Endothelial cell of umbilical vein (primary cell): ENCODE measurements around the gene TDRD9. TPM values are rescaled to one million over a fixed set of nuclear protein-coding genes. Genes with fewer than 3 reads are reported as not detected.

Experiments used
- BruUV-seq: library from RNA; stranded (reverse); fragments of 400-500 nt; replicated peaks from 2 replicates; lab custom pipeline; 2021; lab: Mats Ljungman, UMichigan
- CTCF ChIA-PET: fragments of 300-600, 350-600 bp; sonication (Branson Sonifier 250); formaldehyde crosslinking; loops from one replicate; lab custom pipeline; 2021; ENCODE audit warnings: antibody characterized with exemption, inconsistent platforms; lab: Charles Lee
- POLR2A ChIA-PET: fragments of 300-600, 350-600 bp; sonication (Branson Sonifier 250); formaldehyde crosslinking; loops from one replicate; lab custom pipeline; 2021; ENCODE audit warnings: antibody characterized with exemption, inconsistent platforms; lab: Charles Lee
- DNase-seq: peaks from one replicate; pipeline ENCODE4 v3.0.0-alpha.2; 2011; ENCODE audit warnings: low read depth, low spot score
- FAIRE-seq: peaks from 2 replicates; lab custom pipeline; 2011; peaks lifted over from hg19 to GRCh38; lab: Jason Lieb, UNC
- H2AFZ ChIP-seq: 2 replicates; pipeline ENCODE4 v1.6.0; 2012; ENCODE audit warnings: low read depth, low read length, control low read depth, inconsistent platforms
- H3K27ac ChIP-seq: 2 replicates; pipeline ENCODE4 v1.5.1; 2011; ENCODE audit warnings: low read depth, mild to moderate bottlenecking, control low read depth, low read length, moderate library complexity; ENCODE audit not compliant: insufficient read depth
- H3K27me3 ChIP-seq, 2 experiments: 2 replicates each; pipeline versions ENCODE4 v1.6.0 to v1.6.1; 2011; ENCODE audit warnings: low read length in 2 of 2, mixed read lengths in 1 of 2; ENCODE audit not compliant: control insufficient read depth in 2 of 2, insufficient read depth in 2 of 2
- H3K36me3 ChIP-seq, 2 experiments: 2 replicates in 1 of 2; 3 replicates in 1 of 2; pipeline ENCODE4 v1.5.1; 2011; ENCODE audit warnings: low read length in 2 of 2, mild to moderate bottlenecking in 1 of 2, moderate library complexity in 1 of 2; ENCODE audit not compliant: control insufficient read depth in 2 of 2, insufficient read depth in 2 of 2; ENCODE audit errors: extremely low read depth in 1 of 2
- H3K4me1 ChIP-seq: 3 replicates; pipeline ENCODE4 v1.5.1; 2011; ENCODE audit warnings: mild to moderate bottlenecking, low read length; ENCODE audit not compliant: control insufficient read depth, insufficient read depth; ENCODE audit errors: extremely low read depth
- H3K4me2 ChIP-seq: 2 replicates; pipeline ENCODE4 v1.6.1; 2011; ENCODE audit warnings: low read length, control low read depth, mixed read lengths; ENCODE audit not compliant: insufficient read depth
- H3K4me3 ChIP-seq, 3 experiments: fragments of 200-600 bp in 1 of 3; sonication (generic), shearing (Covaris generic) in 1 of 3; replicated peaks in 1 of 3; 2 replicates each; pipeline ENCODE4 v1.5.1; 2011 to 2016; ENCODE audit warnings: control low read depth in 3 of 3, low read length in 3 of 3, mild to moderate bottlenecking in 2 of 3, inconsistent platforms in 1 of 3, low read depth in 1 of 3, moderate library complexity in 1 of 3; ENCODE audit not compliant: insufficient read depth in 1 of 3
- H3K79me2 ChIP-seq: 2 replicates; pipeline ENCODE4 v1.6.0; 2012; ENCODE audit warnings: low read length, inconsistent platforms; ENCODE audit not compliant: control insufficient read depth, insufficient read depth
- H3K9ac ChIP-seq: replicated peaks from 2 replicates; pipeline ENCODE3; 2011; ENCODE audit warnings: low read length, control low read depth; ENCODE audit not compliant: insufficient read depth; ENCODE audit errors: extremely low read depth
- H3K9me1 ChIP-seq: replicated peaks from 3 replicates; pipeline ENCODE4 v1.6.0; 2011; ENCODE audit warnings: mild to moderate bottlenecking, low read length; ENCODE audit not compliant: control insufficient read depth, insufficient read depth; ENCODE audit errors: extremely low read depth
- H3K9me3 ChIP-seq: replicated peaks from 2 replicates; pipeline ENCODE4 v1.5.1; 2012; ENCODE audit warnings: low read length, inconsistent platforms; ENCODE audit not compliant: control insufficient read depth, insufficient read depth
- H4K20me1 ChIP-seq: replicated peaks from 2 replicates; pipeline ENCODE3; 2011; ENCODE audit warnings: mild to moderate bottlenecking, low read length; ENCODE audit not compliant: control insufficient read depth, insufficient read depth; ENCODE audit errors: extremely low read depth
- CTCF ChIP-seq, 2 donors: IDR thresholded peaks; 1 replicate in 1 of 2; 2 replicates in 1 of 2; pipeline ENCODE4 v1.5.1; 2011; ENCODE audit warnings: low read length in 2 of 2, mild to moderate bottlenecking in 2 of 2, moderate library complexity in 2 of 2, control low read depth in 1 of 2, inconsistent platforms in 1 of 2, low read depth in 1 of 2; ENCODE audit not compliant: insufficient read depth in 1 of 2; ENCODE audit errors: extremely low read depth in 1 of 2
- MAX ChIP-seq: IDR thresholded peaks from 2 replicates; pipeline ENCODE4 v1.6.1; 2011; ENCODE audit not compliant: insufficient read depth, insufficient read length
- MYC ChIP-seq: IDR thresholded peaks from one replicate; pipeline ENCODE4 v1.6.1; 2011; ENCODE audit warnings: mild to moderate bottlenecking, low read depth, low read length
- dilution Hi-C: fragments of 300-500 bp; cut with MboI; formaldehyde crosslinking; loops from one replicate; pipeline ENCODE4 v1.15.0; 2019; ENCODE audit warnings: low sequenced_read_pairs; ENCODE audit not compliant: extremely low pct_ligation_motif_present
- intact Hi-C: fragments of 100-400 bp; cut with micrococcal nuclease; formaldehyde crosslinking; loops from one replicate; pipeline ENCODE4 v1.10.0; 2022
- polyA plus RNA-seq, 4 experiments: library from polyadenylated mRNA; depleted of rRNA in 3 of 4; stranded (reverse) in 3 of 4; unstranded in 1 of 4; fragments of >200 nt; gene quantifications; 2 replicates each; pipeline versions ENCODE4 v1.2.1 to v1.2.3, GENCODE V29; 2011 to 2012; ENCODE audit warnings: missing spikeins in 1 of 4
- total RNA-seq: library from RNA; stranded (reverse); gene quantifications from 2 replicates; pipeline ENCODE4 v1.2.3, GENCODE V29; 2021

TDRD9 gene
- total and polyA plus RNA-seq, 2 donors (not counting 3 experiments of a cell fraction or from before 2014, with no cell fraction given): 0.52 to 1.4 TPM

- peaks cover 26% of the 10 kb centered on the region for H3K4me1 ChIP-seq
- H2AFZ ChIP-seq: peak overlapping the region; percentile 73
- ChIA-PET POLR2A (interaction anchor here (0.6 kb wide), 1 partner anchor 28 kb away, joined by 6 read pairs; no protein-coding TSS in a partner anchor), CTCF (interaction anchor here (1.1 to 10.4 kb wide), 7 partner anchors 10 to 72 kb away, joined by 3 to 81 read pairs (median 7); no protein-coding TSS in a partner anchor)
- no peak overlapping the region for H3K9ac ChIP-seq
- peak; percentile 90 for FAIRE-seq
- H3K27me3 ChIP-seq: no peaks in the 10 kb centered on the region
- no peaks in the 10 kb centered on the region for H3K79me2 ChIP-seq
- H3K4me2 ChIP-seq: peak overlapping the region; percentile 40
- no peaks in the 10 kb centered on the region for H3K9me1 ChIP-seq
- no peak overlapping the region for H3K4me3 ChIP-seq
- peak; percentile 14 for TF ChIP-seq MAX
- no peak for TF ChIP-seq CTCF (IDR thresholded peaks at IDR 0.05; ENCODE audit: extremely low read depth in 1 of 2, insufficient read depth in 1 of 2, low read depth in 1 of 2, low read length in 2 of 2)
- TF ChIP-seq MYC: peak; percentile 4
- DNase-seq: peak; percentile 43
- H3K27ac ChIP-seq: no peak overlapping the region
- H3K9me3 ChIP-seq: no peaks in the 10 kb centered on the region
- BruUV-seq: no TSS peak
- H3K36me3 ChIP-seq: no peaks in the 10 kb centered on the region
- intact Hi-C loops (loop anchor here (2.0 kb wide), 2 partner anchors 26 to 34 kb away; partner anchors contain the start of gene PPP1R13B), dilution Hi-C loops (no loop called here)
- H4K20me1 ChIP-seq: no peaks in the 10 kb centered on the region
Observed at GRCh38 chr14:103880348-103881267, 47.6 kb upstream of the TDRD9 start.
